ENCODE data around the gene NLGN1.

DNA sequence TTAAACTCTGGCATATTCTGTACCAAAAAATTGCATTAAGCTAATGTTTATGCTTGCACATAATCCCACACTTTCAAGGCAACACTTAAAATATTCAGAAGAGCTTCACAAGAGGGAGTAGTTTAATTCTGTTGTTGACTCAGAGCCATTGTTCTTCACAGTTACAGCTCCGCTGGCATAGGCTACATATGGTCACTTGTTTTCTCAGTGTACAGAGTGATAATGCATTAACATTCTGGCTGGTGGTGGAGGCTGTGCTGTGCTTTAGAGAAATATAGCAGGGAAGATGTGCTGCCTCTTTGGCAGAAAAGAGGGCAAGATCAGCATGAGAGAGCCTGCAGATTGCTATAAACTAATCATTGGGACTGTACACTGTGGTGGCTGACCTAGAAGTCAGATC lies 13.3 kb downstream of the NLGN1 start:
- TF ChIP-seq, protein P1, sequence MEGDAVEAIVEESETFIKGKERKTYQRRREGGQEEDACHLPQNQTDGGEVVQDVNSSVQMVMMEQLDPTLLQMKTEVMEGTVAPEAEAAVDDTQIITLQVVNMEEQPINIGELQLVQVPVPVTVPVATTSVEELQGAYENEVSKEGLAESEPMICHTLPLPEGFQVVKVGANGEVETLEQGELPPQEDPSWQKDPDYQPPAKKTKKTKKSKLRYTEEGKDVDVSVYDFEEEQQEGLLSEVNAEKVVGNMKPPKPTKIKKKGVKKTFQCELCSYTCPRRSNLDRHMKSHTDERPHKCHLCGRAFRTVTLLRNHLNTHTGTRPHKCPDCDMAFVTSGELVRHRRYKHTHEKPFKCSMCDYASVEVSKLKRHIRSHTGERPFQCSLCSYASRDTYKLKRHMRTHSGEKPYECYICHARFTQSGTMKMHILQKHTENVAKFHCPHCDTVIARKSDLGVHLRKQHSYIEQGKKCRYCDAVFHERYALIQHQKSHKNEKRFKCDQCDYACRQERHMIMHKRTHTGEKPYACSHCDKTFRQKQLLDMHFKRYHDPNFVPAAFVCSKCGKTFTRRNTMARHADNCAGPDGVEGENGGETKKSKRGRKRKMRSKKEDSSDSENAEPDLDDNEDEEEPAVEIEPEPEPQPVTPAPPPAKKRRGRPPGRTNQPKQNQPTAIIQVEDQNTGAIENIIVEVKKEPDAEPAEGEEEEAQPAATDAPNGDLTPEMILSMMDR (IDR thresholded peaks at IDR 0.05), result peak in 1 of 12 donors; percentile 13
- no peak for TF ChIP-seq POLR2A (IDR thresholded peaks at IDR 0.05)

Data from heart left ventricle (tissue), 13 donors.